ENCODE data around the gene C10orf105. TPM values are rescaled to one million over a fixed set of nuclear protein-coding genes. Genes with fewer than 3 reads are reported as not detected.
A peak's percentile ranks its signal among the peaks of the same experiment; 100 is the strongest.

The C10orf105 gene
- total and polyA plus RNA-seq, 7 experiments from 2014 or later = 0.13 to 1.0 (median 0.19) TPM; not detected in 2

DNA sequence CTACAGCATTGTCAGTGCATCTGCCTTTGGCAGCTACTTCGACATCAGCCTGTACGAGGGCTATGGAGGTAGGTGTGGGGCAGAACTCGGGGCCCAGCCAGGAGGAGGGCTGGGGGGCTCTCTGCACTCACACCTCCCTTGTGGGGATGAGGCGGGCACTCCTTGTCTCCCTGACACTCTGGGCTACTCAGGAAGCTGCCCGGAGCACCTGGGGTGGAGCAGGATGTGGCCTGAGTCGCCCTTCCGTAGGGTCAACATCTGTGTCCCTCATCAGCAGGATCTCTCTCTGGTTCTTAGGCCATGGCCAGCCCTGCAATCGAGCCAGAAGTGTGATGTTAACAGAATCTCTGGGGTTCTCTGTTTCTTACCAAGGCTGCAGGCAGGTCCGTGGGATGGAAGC is 40.2 kb downstream of the C10orf105 start:
- Mint-ChIP-seq H3K4me3 (no peak overlapping the region), H3K9me3 (peaks cover 0 to 2% (median 0%) of the 10 kb centered on the region in 11 donors), H3K4me1 (peaks cover 0 to 5% (median 0%) of the 10 kb centered on the region in 7 donors), H3K36me3 (no peaks in the 10 kb centered on the region), H3K27me3 (peaks cover 0 to 5% (median 0%) of the 10 kb centered on the region in 5 donors), H3K27ac (no peak overlapping the region)
- POLR2A ChIA-PET = no interaction called here
- no peak for DNase-seq
- no peak for ATAC-seq
- intact Hi-C loops (cut with micrococcal nuclease) = no loop called here
- Histone ChIP-seq H3K27me3 (ENCODE audit: control insufficient read depth in 2 of 2, insufficient read depth in 2 of 2, low read length in 2 of 2) (no peaks in the 10 kb centered on the region), H3K4me3 (ENCODE audit: low read length) (no peak overlapping the region), H3K27ac (ENCODE audit: low read depth, low read length) (no peak overlapping the region), H3K9me3 (ENCODE audit: control insufficient read depth in 2 of 3, low read length in 3 of 3) (no peaks in the 10 kb centered on the region), H3K36me3 (ENCODE audit: control insufficient read depth in 2 of 3, insufficient read depth in 3 of 3, low read length in 3 of 3) (no peaks in the 10 kb centered on the region), H3K4me1 (ENCODE audit: control insufficient read depth in 2 of 2, insufficient read depth in 2 of 2, low read length in 2 of 2) (no peaks in the 10 kb centered on the region)
- CTCF ChIA-PET = no interaction called here

- H3K4me3 ChIP-seq (ENCODE audit: low read length) = no peak overlapping the region
- no peak for ATAC-seq
- H3K27me3 ChIP-seq (ENCODE audit: control insufficient read depth in 2 of 2, insufficient read depth in 2 of 2, low read length in 2 of 2) = no peaks in the 10 kb centered on the region
- Mint-ChIP-seq H3K4me3 (no peak overlapping the region), H3K27ac (peak overlapping the region in 1 of 9 donors; percentile 62), H3K4me1 (peaks cover 0 to 2% (median 0%) of the 10 kb centered on the region in 7 donors), H3K27me3 (peaks cover 0 to 5% (median 0%) of the 10 kb centered on the region in 5 donors), H3K36me3 (no peaks in the 10 kb centered on the region), H3K9me3 (peaks cover 0 to 2% (median 0%) of the 10 kb centered on the region in 11 donors)
- CTCF ChIA-PET = no interaction called here
- H3K36me3 ChIP-seq (ENCODE audit: control insufficient read depth in 2 of 3, insufficient read depth in 3 of 3, low read length in 3 of 3) = no peaks in the 10 kb centered on the region
- no peaks in the 10 kb centered on the region for H3K9me3 ChIP-seq (ENCODE audit: control insufficient read depth in 2 of 3, low read length in 3 of 3)
- H3K4me1 ChIP-seq (ENCODE audit: control insufficient read depth in 2 of 2, insufficient read depth in 2 of 2, low read length in 2 of 2) = no peaks in the 10 kb centered on the region
- intact Hi-C loops (cut with micrococcal nuclease) = no loop called here
- no peak overlapping the region for H3K27ac ChIP-seq (ENCODE audit: low read depth, low read length)
- DNase-seq = no peak
- POLR2A ChIA-PET = no interaction called here
Observed at GRCh38 chr10:71678057-71678805, 41.3 kb downstream of the C10orf105 start.

DNA sequence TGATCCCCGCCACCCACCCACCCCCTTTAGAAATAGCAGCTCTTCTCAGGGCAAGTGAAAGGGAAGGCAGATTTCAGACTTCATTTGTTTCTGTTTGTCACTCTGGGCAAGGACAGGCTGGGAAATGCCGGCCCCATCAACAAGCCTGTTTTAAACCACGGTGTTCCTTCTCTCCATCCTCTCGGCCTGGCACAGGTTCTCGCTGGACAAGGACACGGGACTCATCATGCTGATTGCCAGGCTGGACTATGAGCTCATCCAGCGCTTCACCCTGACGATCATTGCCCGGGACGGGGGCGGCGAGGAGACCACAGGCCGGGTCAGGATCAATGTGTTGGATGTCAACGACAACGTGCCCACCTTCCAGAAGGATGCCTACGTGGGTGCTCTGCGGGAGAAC is 42.3 kb downstream of the C10orf105 start:
- ChIA-PET POLR2A (no interaction called here), CTCF (no interaction called here)

DNA sequence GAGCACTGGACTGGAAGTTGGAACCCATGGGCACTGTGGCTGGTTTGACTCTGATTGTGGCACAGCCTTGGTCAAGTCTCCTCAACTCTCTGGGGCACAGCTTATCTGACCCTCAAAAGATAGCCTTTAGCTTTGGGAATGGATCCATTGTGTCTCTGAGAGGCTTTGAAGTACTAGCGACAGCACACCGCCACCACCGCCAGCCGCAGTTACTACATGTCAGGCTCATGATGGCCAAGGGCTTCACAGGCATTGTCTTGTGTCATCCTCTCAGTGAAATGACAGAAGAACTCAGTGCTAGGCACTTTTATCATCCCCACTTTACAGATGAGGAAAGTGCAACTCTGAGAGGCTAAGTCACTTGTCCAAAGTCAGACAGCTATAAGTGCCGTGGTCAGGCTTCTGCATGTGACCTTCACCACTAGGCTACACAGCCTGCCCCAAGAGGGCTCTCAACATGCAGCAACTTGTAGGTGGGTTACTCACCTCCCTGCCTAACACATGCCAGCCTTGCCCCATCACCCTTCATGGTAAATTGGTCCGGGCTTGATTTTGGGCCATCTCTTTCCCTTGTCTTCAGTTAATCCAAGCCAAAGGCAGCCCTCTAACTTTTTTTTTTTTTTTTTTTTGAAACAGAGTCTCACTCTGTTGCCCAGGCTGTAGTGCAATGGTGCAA is 44.1 kb downstream of the C10orf105 start:
- ChIA-PET CTCF (no interaction called here), POLR2A (no interaction called here)
- intact Hi-C loops (cut with micrococcal nuclease) = no loop called here
- no peak overlapping the region for H3K4me3 Mint-ChIP-seq
- H3K27ac ChIP-seq (ENCODE audit: low read depth, low read length) = no peak overlapping the region
- H3K4me1 Mint-ChIP-seq = peaks cover 0 to 6% (median 0%) of the 10 kb centered on the region in 7 donors
- no peaks in the 10 kb centered on the region for H3K36me3 Mint-ChIP-seq
- H3K4me1 ChIP-seq (ENCODE audit: control insufficient read depth in 2 of 2, insufficient read depth in 2 of 2, low read length in 2 of 2) = no peaks in the 10 kb centered on the region
- H3K9me3 Mint-ChIP-seq = peaks cover 0 to 2% (median 0%) of the 10 kb centered on the region in 11 donors
- H3K27me3 Mint-ChIP-seq = peaks cover 0 to 3% (median 0%) of the 10 kb centered on the region in 5 donors
- no peaks in the 10 kb centered on the region for H3K27me3 ChIP-seq (ENCODE audit: control insufficient read depth in 2 of 2, insufficient read depth in 2 of 2, low read length in 2 of 2)
- DNase-seq = no peak
- H3K9me3 ChIP-seq (ENCODE audit: control insufficient read depth in 2 of 3, low read length in 3 of 3) = no peaks in the 10 kb centered on the region
- H3K4me3 ChIP-seq (ENCODE audit: low read length) = no peak overlapping the region
- no peaks in the 10 kb centered on the region for H3K36me3 ChIP-seq (ENCODE audit: control insufficient read depth in 2 of 3, insufficient read depth in 3 of 3, low read length in 3 of 3)
- H3K27ac Mint-ChIP-seq = no peak overlapping the region
- no peak for ATAC-seq

More for the DNA sequence above, 42.3 kb downstream of the C10orf105 start:
- peaks cover 0 to 8% (median 0%) of the 10 kb centered on the region in 7 donors for H3K4me1 Mint-ChIP-seq
- peak overlapping the region in 1 of 9 donors; percentile 65 for H3K27ac Mint-ChIP-seq
- peaks cover 0 to 2% (median 0%) of the 10 kb centered on the region in 11 donors for H3K9me3 Mint-ChIP-seq
- Histone ChIP-seq H3K4me3 (ENCODE audit: low read length) (no peak overlapping the region), H3K27ac (ENCODE audit: low read depth, low read length) (no peak overlapping the region), H3K4me1 (ENCODE audit: control insufficient read depth in 2 of 2, insufficient read depth in 2 of 2, low read length in 2 of 2) (no peaks in the 10 kb centered on the region), H3K36me3 (ENCODE audit: control insufficient read depth in 2 of 3, insufficient read depth in 3 of 3, low read length in 3 of 3) (no peaks in the 10 kb centered on the region), H3K9me3 (ENCODE audit: control insufficient read depth in 2 of 3, low read length in 3 of 3) (no peaks in the 10 kb centered on the region), H3K27me3 (ENCODE audit: control insufficient read depth in 2 of 2, insufficient read depth in 2 of 2, low read length in 2 of 2) (no peaks in the 10 kb centered on the region)
- intact Hi-C loops (cut with micrococcal nuclease) = no loop called here
- no peak overlapping the region for H3K4me3 Mint-ChIP-seq
- peaks cover 0 to 5% (median 0%) of the 10 kb centered on the region in 5 donors for H3K27me3 Mint-ChIP-seq
- ATAC-seq (no peak), DNase-seq (no peak)
- no peaks in the 10 kb centered on the region for H3K36me3 Mint-ChIP-seq

GRCh38 chr10:71671994-71672946 is 47.3 kb downstream of the C10orf105 start:
- DNase-seq (no peak), ATAC-seq (no peak)
- H3K9me3 Mint-ChIP-seq = peaks cover 0 to 1% (median 0%) of the 10 kb centered on the region in 11 donors
- H3K4me1 Mint-ChIP-seq = peaks cover 5 to 16% (median 10%) of the 10 kb centered on the region in 7 donors
- peak overlapping the region in 2 of 9 donors; percentile 38 to 55 for H3K27ac Mint-ChIP-seq
- no peak overlapping the region for H3K4me3 Mint-ChIP-seq
- Histone ChIP-seq H3K36me3 (ENCODE audit: control insufficient read depth in 2 of 3, insufficient read depth in 3 of 3, low read length in 3 of 3) (no peaks in the 10 kb centered on the region), H3K27me3 (ENCODE audit: control insufficient read depth in 2 of 2, insufficient read depth in 2 of 2, low read length in 2 of 2) (no peaks in the 10 kb centered on the region), H3K4me1 (ENCODE audit: control insufficient read depth in 2 of 2, insufficient read depth in 2 of 2, low read length in 2 of 2) (peaks cover 0 to 8% of the 10 kb centered on the region in 2 donors), H3K9me3 (ENCODE audit: control insufficient read depth in 2 of 3, low read length in 3 of 3) (no peaks in the 10 kb centered on the region), H3K4me3 (ENCODE audit: low read length) (no peak overlapping the region), H3K27ac (ENCODE audit: low read depth, low read length) (no peak overlapping the region)
- POLR2A ChIA-PET = no interaction called here
- CTCF ChIA-PET = no interaction called here
- intact Hi-C loops (cut with micrococcal nuclease) = no loop called here
- H3K36me3 Mint-ChIP-seq = peaks cover 0 to 2% (median 0%) of the 10 kb centered on the region in 5 donors
- no peaks in the 10 kb centered on the region for H3K27me3 Mint-ChIP-seq

GRCh38 chr10:71667387-71667752 is 52.2 kb downstream of the C10orf105 start:
- ChIA-PET POLR2A (no interaction called here), CTCF (interaction anchor here (0.7 kb wide), 2 partner anchors 234 to 1559 kb away, joined by 3 read pairs; no protein-coding TSS in a partner anchor)
- H3K36me3 Mint-ChIP-seq = peaks cover 0 to 2% (median 0%) of the 10 kb centered on the region in 5 donors
- no peaks in the 10 kb centered on the region for H3K27me3 ChIP-seq (ENCODE audit: control insufficient read depth in 2 of 2, insufficient read depth in 2 of 2, low read length in 2 of 2)
- H3K27ac ChIP-seq (ENCODE audit: low read depth, low read length) = no peak overlapping the region
- H3K4me1 ChIP-seq (ENCODE audit: control insufficient read depth in 2 of 2, insufficient read depth in 2 of 2, low read length in 2 of 2) = peaks cover 0 to 10% of the 10 kb centered on the region in 2 donors
- no peaks in the 10 kb centered on the region for H3K27me3 Mint-ChIP-seq
- intact Hi-C loops (cut with micrococcal nuclease) = no loop called here
- H3K4me1 Mint-ChIP-seq = peaks cover 14 to 35% (median 20%) of the 10 kb centered on the region in 7 donors
- H3K9me3 ChIP-seq (ENCODE audit: control insufficient read depth in 2 of 3, low read length in 3 of 3) = no peaks in the 10 kb centered on the region
- H3K27ac Mint-ChIP-seq = peak overlapping the region; percentile 1 to 87 (median 77)
- no peak overlapping the region for H3K4me3 ChIP-seq (ENCODE audit: low read length)
- DNase-seq (peak in 6 of 9 donors; percentile 7 to 37 (median 22)), ATAC-seq (peak; percentile 65)
- H3K36me3 ChIP-seq (ENCODE audit: control insufficient read depth in 2 of 3, insufficient read depth in 3 of 3, low read length in 3 of 3) = no peaks in the 10 kb centered on the region
- peak overlapping the region in 7 of 10 donors; percentile 0 to 71 (median 37) for H3K4me3 Mint-ChIP-seq
- H3K9me3 Mint-ChIP-seq = peaks cover 0 to 1% (median 0%) of the 10 kb centered on the region in 11 donors

All from naive thymus-derived CD4-positive, alpha-beta T cell (primary cell).